CD14-positive monocyte (primary cell): ENCODE data around the gene DCHS1. TPM values are rescaled to one million over a fixed set of nuclear protein-coding genes. Genes with fewer than 3 reads are reported as not detected.

Source experiments
- DNase-seq, 3 donors: peaks; one replicate each; pipeline ENCODE4 v3.0.0-alpha.2; 2011 to 2022
- H2AFZ ChIP-seq: 2 replicates; pipeline ENCODE4 v1.6.0; 2012; ENCODE audit warnings: mild to moderate bottlenecking, low read depth, low read length, inconsistent platforms; ENCODE audit not compliant: insufficient read depth, poor library complexity, severe bottlenecking
- H3K27ac ChIP-seq, 2 donors: 1 replicate in 1 of 2; 2 replicates in 1 of 2; pipeline ENCODE4 v1.5.1; 2012 to 2013; ENCODE audit warnings: low read length in 2 of 2, control low read depth in 1 of 2, inconsistent platforms in 1 of 2, low read depth in 1 of 2, mild to moderate bottlenecking in 1 of 2
- H3K27me3 ChIP-seq, 2 donors: one replicate each; pipeline versions ENCODE4 v1.6.0 to v1.6.1; 2011 to 2013; ENCODE audit warnings: low read length in 2 of 2; ENCODE audit not compliant: control insufficient read depth in 2 of 2, insufficient read depth in 2 of 2
- H3K36me3 ChIP-seq, 2 donors: replicated peaks in 1 of 2; 1 replicate in 1 of 2; 2 replicates in 1 of 2; pipeline versions ENCODE4 v1.5.1 to v1.6.1; 2012 to 2013; ENCODE audit warnings: low read length in 2 of 2, control low read depth in 1 of 2, inconsistent platforms in 1 of 2, mild to moderate bottlenecking in 1 of 2; ENCODE audit not compliant: insufficient read depth in 2 of 2, control insufficient read depth in 1 of 2
- H3K4me1 ChIP-seq, 2 donors: 1 replicate in 1 of 2; 2 replicates in 1 of 2; pipeline versions ENCODE4 v1.5.1 to v1.6.1; 2012 to 2013; ENCODE audit warnings: low read length in 2 of 2, control low read depth in 1 of 2, inconsistent platforms in 1 of 2, mild to moderate bottlenecking in 1 of 2, moderate library complexity in 1 of 2; ENCODE audit not compliant: insufficient read depth in 2 of 2, control insufficient read depth in 1 of 2
- H3K4me2 ChIP-seq: replicated peaks from 2 replicates; pipeline ENCODE3; 2012; ENCODE audit warnings: low read length, moderate library complexity, mild to moderate bottlenecking; ENCODE audit not compliant: poor library complexity, severe bottlenecking; ENCODE audit errors: extremely low read depth
- H3K4me3 ChIP-seq, 3 experiments: fragments of 200-600 bp in 1 of 3; sonication (generic) in 1 of 3; replicated peaks in 1 of 3; 1 replicate in 2 of 3; 2 replicates in 1 of 3; pipeline ENCODE4 v1.5.1; 2011 to 2013; ENCODE audit warnings: low read length in 3 of 3, mild to moderate bottlenecking in 3 of 3, control low read depth in 2 of 3, low read depth in 2 of 3, inconsistent platforms in 1 of 3, moderate library complexity in 1 of 3
- H3K79me2 ChIP-seq: 2 replicates; pipeline ENCODE4 v1.6.0; 2012; ENCODE audit warnings: mild to moderate bottlenecking, control low read depth, inconsistent platforms, low read length, moderate library complexity; ENCODE audit not compliant: insufficient read depth
- H3K9ac ChIP-seq: 2 replicates; pipeline ENCODE4 v1.6.0; 2017; ENCODE audit warnings: low read length, mild to moderate bottlenecking; ENCODE audit not compliant: insufficient read depth, poor library complexity, severe bottlenecking
- H3K9me3 ChIP-seq, 2 donors: replicated peaks in 1 of 2; 1 replicate in 1 of 2; 2 replicates in 1 of 2; pipeline versions ENCODE4 v1.5.1 to v1.6.1; 2012 to 2013; ENCODE audit warnings: low read length in 2 of 2, control low read depth in 1 of 2; ENCODE audit not compliant: control insufficient read depth in 1 of 2, insufficient read depth in 1 of 2
- H4K20me1 ChIP-seq: 2 replicates; pipeline ENCODE4 v1.6.0; 2012; ENCODE audit warnings: mild to moderate bottlenecking, low read length, control low read depth, moderate library complexity; ENCODE audit not compliant: insufficient read depth
- H3K27ac Mint-ChIP-seq, 7 donors: one replicate each; pipeline ENCODE4 v1.8.0; 2020; ENCODE audit warnings: mild to moderate bottlenecking in 7 of 7, mixed read lengths in 7 of 7, moderate library complexity in 6 of 7, inconsistent platforms in 2 of 7
- H3K27me3 Mint-ChIP-seq, 3 donors: one replicate each; pipeline ENCODE4 v1.8.0; 2021 to 2022; ENCODE audit warnings: low read depth in 3 of 3, mild to moderate bottlenecking in 3 of 3, mixed read lengths in 3 of 3, moderate library complexity in 3 of 3, inconsistent platforms in 1 of 3
- H3K36me3 Mint-ChIP-seq, 2 donors: one replicate each; pipeline ENCODE4 v1.8.0; 2020; ENCODE audit warnings: mixed read lengths in 2 of 2, inconsistent platforms in 1 of 2, mild to moderate bottlenecking in 1 of 2
- H3K4me1 Mint-ChIP-seq: one replicate; pipeline ENCODE4 v1.8.0; 2020; ENCODE audit warnings: mild to moderate bottlenecking, mixed read lengths
- H3K4me3 Mint-ChIP-seq, 2 donors: one replicate each; pipeline ENCODE4 v1.8.0; 2020; ENCODE audit warnings: mild to moderate bottlenecking in 2 of 2, mixed read lengths in 2 of 2, moderate library complexity in 1 of 2
- H3K9me3 Mint-ChIP-seq, 7 donors: one replicate each; pipeline ENCODE4 v1.8.0; 2020 to 2022; ENCODE audit warnings: mixed read lengths in 7 of 7, mild to moderate bottlenecking in 6 of 7, moderate library complexity in 6 of 7, inconsistent platforms in 2 of 7
- WGBS: methylation state at CpG from one replicate; pipeline ENCODE4 v1.1.5; 2013; ENCODE audit warnings: missing lambda C conversion rate; ENCODE audit not compliant: insufficient coverage; 5-methylcytosine and 5-hydroxymethylcytosine counted together
- intact Hi-C, 2 donors: fragments of 100-400 bp; cut with micrococcal nuclease; formaldehyde crosslinking; loops; one replicate each; pipeline versions ENCODE4 v1.15.0 to v1.15.1; 2023
- polyA plus RNA-seq, 3 donors: library from polyadenylated mRNA; depleted of rRNA in 1 of 3; unstranded in 2 of 3; stranded (reverse) in 1 of 3; fragments of 300-500 nt in 2 of 3; fragments of >200 nt in 1 of 3; fragmentation: Illumina TruSeq in 2 of 3; gene quantifications; 1 replicate in 2 of 3; 2 replicates in 1 of 3; pipeline ENCODE4 v1.2.3, GENCODE V29; 2012 to 2021
- TF ChIP-seq, protein P1 (sequence below): fragments of 200-600 bp; IDR thresholded peaks from one replicate; pipeline ENCODE4 v1.8.0; 2022; ENCODE audit warnings: antibody characterized with exemption, mild to moderate bottlenecking

The DCHS1 gene
- polyA plus RNA-seq, 3 donors: 0.01 to 0.88 (median 0.02) TPM

DNA sequence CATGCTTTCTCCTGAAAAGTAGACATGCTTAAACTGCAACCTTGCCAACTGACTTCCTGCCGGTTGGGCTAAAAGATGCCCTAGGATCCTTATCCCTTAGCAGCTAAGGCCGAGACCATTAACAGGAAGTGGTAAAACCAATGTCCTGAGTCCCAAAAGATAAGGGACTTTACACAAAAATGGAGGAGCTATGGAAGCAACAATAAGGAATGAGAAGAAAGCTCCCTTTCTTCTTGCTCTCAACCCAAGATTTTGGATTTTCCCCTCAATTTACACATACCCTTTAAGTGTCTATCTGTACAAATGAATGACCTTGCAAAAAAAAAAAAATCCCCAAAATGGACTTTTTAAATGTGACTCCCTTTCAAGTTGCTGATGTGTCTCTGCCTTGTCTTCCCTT, 16.4 kb upstream of the DCHS1 start:
- intact Hi-C loops: no loop called here
- no peak overlapping the region for H3K4me3 ChIP-seq
- H3K27ac ChIP-seq: no peak overlapping the region
- Mint-ChIP-seq H3K27me3 (no peaks in the 10 kb centered on the region), H3K36me3 (no peaks in the 10 kb centered on the region), H3K4me1 (peaks cover 11% of the 10 kb centered on the region), H3K27ac (no peak overlapping the region), H3K9me3 (no peaks in the 10 kb centered on the region), H3K4me3 (no peak overlapping the region)
- TF ChIP-seq, protein P1, sequence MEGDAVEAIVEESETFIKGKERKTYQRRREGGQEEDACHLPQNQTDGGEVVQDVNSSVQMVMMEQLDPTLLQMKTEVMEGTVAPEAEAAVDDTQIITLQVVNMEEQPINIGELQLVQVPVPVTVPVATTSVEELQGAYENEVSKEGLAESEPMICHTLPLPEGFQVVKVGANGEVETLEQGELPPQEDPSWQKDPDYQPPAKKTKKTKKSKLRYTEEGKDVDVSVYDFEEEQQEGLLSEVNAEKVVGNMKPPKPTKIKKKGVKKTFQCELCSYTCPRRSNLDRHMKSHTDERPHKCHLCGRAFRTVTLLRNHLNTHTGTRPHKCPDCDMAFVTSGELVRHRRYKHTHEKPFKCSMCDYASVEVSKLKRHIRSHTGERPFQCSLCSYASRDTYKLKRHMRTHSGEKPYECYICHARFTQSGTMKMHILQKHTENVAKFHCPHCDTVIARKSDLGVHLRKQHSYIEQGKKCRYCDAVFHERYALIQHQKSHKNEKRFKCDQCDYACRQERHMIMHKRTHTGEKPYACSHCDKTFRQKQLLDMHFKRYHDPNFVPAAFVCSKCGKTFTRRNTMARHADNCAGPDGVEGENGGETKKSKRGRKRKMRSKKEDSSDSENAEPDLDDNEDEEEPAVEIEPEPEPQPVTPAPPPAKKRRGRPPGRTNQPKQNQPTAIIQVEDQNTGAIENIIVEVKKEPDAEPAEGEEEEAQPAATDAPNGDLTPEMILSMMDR: no peak
- H2AFZ ChIP-seq: no peak overlapping the region
- H3K4me1 ChIP-seq: peaks cover 6% of the 10 kb centered on the region in 2 donors
- no peaks in the 10 kb centered on the region for H3K36me3 ChIP-seq
- no peak overlapping the region for H3K9ac ChIP-seq
- H3K79me2 ChIP-seq: no peaks in the 10 kb centered on the region
- H4K20me1 ChIP-seq: no peaks in the 10 kb centered on the region
- no peaks in the 10 kb centered on the region for H3K9me3 ChIP-seq
- 60% methylated on average over 1 of the region's 2 CpGs for WGBS
- H3K4me2 ChIP-seq: no peak overlapping the region
- H3K27me3 ChIP-seq: no peaks in the 10 kb centered on the region
- no peak for DNase-seq

GRCh38 chr11:6670202-6670830, 14.7 kb upstream of the DCHS1 start:
- intact Hi-C loops: no loop called here
- TF ChIP-seq, protein P1: no peak
- H3K9ac ChIP-seq: no peak overlapping the region
- no peaks in the 10 kb centered on the region for H3K36me3 ChIP-seq
- H3K79me2 ChIP-seq: no peaks in the 10 kb centered on the region
- Mint-ChIP-seq H3K36me3 (no peaks in the 10 kb centered on the region), H3K4me1 (peaks cover 11% of the 10 kb centered on the region), H3K27me3 (peaks cover 0 to 4% (median 3%) of the 10 kb centered on the region in 3 donors), H3K4me3 (no peak overlapping the region), H3K27ac (no peak overlapping the region), H3K9me3 (peaks cover 0 to 2% (median 0%) of the 10 kb centered on the region in 7 donors)
- no peaks in the 10 kb centered on the region for H4K20me1 ChIP-seq
- no peaks in the 10 kb centered on the region for H3K9me3 ChIP-seq
- DNase-seq: no peak
- peaks cover 6% of the 10 kb centered on the region in 2 donors for H3K4me1 ChIP-seq
- no CpG with 5 or more reads among the region's 6 CpGs for WGBS
- no peaks in the 10 kb centered on the region for H3K27me3 ChIP-seq
- H3K4me2 ChIP-seq: no peak overlapping the region
- H3K4me3 ChIP-seq: no peak overlapping the region
- H2AFZ ChIP-seq: no peak overlapping the region
- no peak overlapping the region for H3K27ac ChIP-seq
